ENCODE data around the gene TRMT112. TPM values are rescaled to one million over a fixed set of nuclear protein-coding genes. Genes with fewer than 3 reads are reported as not detected.

TRMT112 gene
- total and polyA plus RNA-seq, 2 of the 4 experiments (the other 2 are of a cell fraction): 173 to 202 TPM

DNA sequence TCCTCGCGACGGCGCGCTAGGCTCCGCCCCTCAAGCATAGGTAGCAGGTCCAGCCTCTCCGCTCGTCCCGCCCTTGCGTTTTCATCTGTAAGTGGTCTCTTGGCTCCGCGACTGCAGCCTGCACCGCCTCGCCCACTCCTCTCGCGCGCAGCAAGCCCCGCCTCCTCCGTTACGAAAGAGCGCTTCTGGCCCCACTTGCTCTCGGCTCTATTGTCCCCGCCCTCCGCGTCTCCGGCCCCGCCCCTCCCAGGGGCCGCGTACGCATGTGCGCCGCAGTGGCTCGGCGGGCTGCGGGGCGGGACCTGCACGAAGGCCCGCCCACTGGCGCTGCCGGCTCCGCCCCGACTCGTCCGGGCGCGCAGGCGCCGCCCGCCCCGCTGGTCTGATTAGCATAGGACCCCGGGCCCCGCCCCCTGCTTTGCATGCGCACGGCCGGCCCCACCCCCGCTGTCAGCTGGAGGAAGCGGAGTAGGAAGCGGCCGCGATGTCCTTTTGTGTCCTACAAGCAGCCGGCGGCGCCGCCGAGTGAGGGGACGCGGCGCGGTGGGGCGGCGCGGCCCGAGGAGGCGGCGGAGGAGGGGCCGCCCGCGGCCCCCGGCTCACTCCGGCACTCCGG is 12.2 kb downstream of the TRMT112 start, which contains the start of gene ESRRA:
ESRRA (plus strand) TSS at position 450 of the 616 bp plus-strand sequence. CDS start 1,656 bp downstream, outside the sequence.
- ATAC-seq (ENCODE audit: low read depth) (peak; percentile 88), DNase-seq (peak; percentile 96)
- peak within 1 kb of the TSS; percentile 15 to 60; a peak in 3 of 4 replicates for H4K8ac ChIP-seq (ENCODE audit: low read depth in 2 of 2, low read length in 2 of 2)
- peaks cover 14 to 24% of the 10 kb centered on the region in 2 experiments; a peak in 3 of 4 replicates for H3K79me1 ChIP-seq (ENCODE audit: low read depth in 1 of 2, low read length in 2 of 2)
- dilution Hi-C loops (cut with HindIII; ENCODE audit: low sequenced_read_pairs, unreplicated experiment) (no loop called here), in situ Hi-C loops (cut with MboI; ENCODE audit: low sequenced_read_pairs) (no loop called here), intact Hi-C loops (cut with micrococcal nuclease) (loop anchor here (1.0 to 10.0 kb wide), 2 partner anchors 35 to 300 kb away; no protein-coding TSS in a partner anchor)
- peak within 1 kb of the TSS; percentile 66 for H2BK5ac ChIP-seq (ENCODE audit: low read depth, low read length, poor library complexity, severe bottlenecking)
- peak within 1 kb of the TSS; percentile 17; the same call in 1 of the 2 replicates for H2BK120ac ChIP-seq (ENCODE audit: low read depth, low read length)
- WGBS, 2 experiments (ENCODE audit: extremely low coverage in 2 of 2, insufficient read length in 1 of 2): 0% methylated on average over 50 of the region's 81 CpGs; no CpG with 5 or more reads in 1 of the 2 experiments
- H3K27ac ChIP-seq (ENCODE audit: insufficient read depth, low read length): peak within 1 kb of the TSS; percentile 86
- H3K9me1 ChIP-seq (ENCODE audit: insufficient read depth, low read length): no peaks in the 10 kb centered on the region
- H3K4me1 ChIP-seq (ENCODE audit: control insufficient read depth, insufficient read depth, low read length): peaks cover 12% of the 10 kb centered on the region
- BruUV-seq (replicated peaks): no TSS peak
- peak within 1 kb of the TSS; percentile 80 for H3K23ac ChIP-seq (ENCODE audit: low read depth, low read length)
- no peak within 1 kb of the TSS for H2BK20ac ChIP-seq (ENCODE audit: low read depth, low read length)
- H3K56ac ChIP-seq (ENCODE audit: extremely low read depth, insufficient read depth, low read length): peak within 1 kb of the TSS; percentile 32
- CTCF ChIA-PET: interaction anchor here (0.6 to 1.8 kb wide), 6 partner anchors 17 to 101 kb away, joined by 3 to 13 read pairs (median 4); partner anchors contain the start of gene BAD
- H4K20me1 ChIP-seq (ENCODE audit: insufficient read depth, low read length): peaks cover 11% of the 10 kb centered on the region
- no peak within 1 kb of the TSS for H2BK15ac ChIP-seq (ENCODE audit: low read depth, low read length)
- peak within 1 kb of the TSS; percentile 56 for H3K4ac ChIP-seq (ENCODE audit: low read depth, low read length)
- H3K4me2 ChIP-seq (ENCODE audit: low read depth, low read length): peak within 1 kb of the TSS; percentile 90
- peak within 1 kb of the TSS; percentile 83 for H2AK5ac ChIP-seq (ENCODE audit: low read depth, low read length)
- peak within 1 kb of the TSS; percentile 94 for H2AFZ ChIP-seq (replicated peaks; ENCODE audit: low read length, poor library complexity)
- peak within 1 kb of the TSS; percentile 58 for H3K4me3 ChIP-seq (ENCODE audit: insufficient read depth, low read depth, low read length)
- no peaks in the 10 kb centered on the region for H3K9me3 ChIP-seq (ENCODE audit: control insufficient read depth, insufficient read depth, low read length)
- peak within 1 kb of the TSS; percentile 1; the same call in 1 of the 2 replicates for H4K5ac ChIP-seq (ENCODE audit: low read depth, low read length)
- no peaks in the 10 kb centered on the region for H3K36me3 ChIP-seq (ENCODE audit: control insufficient read depth, insufficient read depth, low read length)
- peaks cover 7% of the 10 kb centered on the region for H3K27me3 ChIP-seq (ENCODE audit: control insufficient read depth, insufficient read depth, low read length)
- H3K14ac ChIP-seq (replicated peaks; ENCODE audit: low read depth, low read length): peak within 1 kb of the TSS; percentile 88
- no peak within 1 kb of the TSS for H3K18ac ChIP-seq (ENCODE audit: low read depth, low read length)
- TF ChIP-seq, protein P1, sequence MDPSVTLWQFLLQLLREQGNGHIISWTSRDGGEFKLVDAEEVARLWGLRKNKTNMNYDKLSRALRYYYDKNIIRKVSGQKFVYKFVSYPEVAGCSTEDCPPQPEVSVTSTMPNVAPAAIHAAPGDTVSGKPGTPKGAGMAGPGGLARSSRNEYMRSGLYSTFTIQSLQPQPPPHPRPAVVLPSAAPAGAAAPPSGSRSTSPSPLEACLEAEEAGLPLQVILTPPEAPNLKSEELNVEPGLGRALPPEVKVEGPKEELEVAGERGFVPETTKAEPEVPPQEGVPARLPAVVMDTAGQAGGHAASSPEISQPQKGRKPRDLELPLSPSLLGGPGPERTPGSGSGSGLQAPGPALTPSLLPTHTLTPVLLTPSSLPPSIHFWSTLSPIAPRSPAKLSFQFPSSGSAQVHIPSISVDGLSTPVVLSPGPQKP (IDR thresholded peaks at IDR 0.05; ENCODE audit: borderline replicate concordance, low read depth, low read length): no peak
- TF ChIP-seq MXI1 (IDR thresholded peaks at IDR 0.05; ENCODE audit: borderline replicate concordance, low read depth, low read length) (peak; percentile 77), RCOR1 (IDR thresholded peaks at IDR 0.05; ENCODE audit: insufficient replicate concordance, low read length) (no peak), CEBPB (IDR thresholded peaks at IDR 0.05; ENCODE audit: low read depth, low read length) (peak; percentile 86), MAZ (IDR thresholded peaks at IDR 0.05; ENCODE audit: borderline replicate concordance, low read depth, low read length) (peak; percentile 86; the same call in 1 of the 2 replicates), NFE2L2 (IDR thresholded peaks at IDR 0.05; ENCODE audit: low read depth, low read length) (no peak), FOS (IDR thresholded peaks at IDR 0.05; ENCODE audit: low read depth, low read length) (no peak), POLR2A (IDR thresholded peaks at IDR 0.05; ENCODE audit: low read depth, low read length) (peak; percentile 43; the same call in 1 of the 2 replicates)
- TF ChIP-seq, protein P2, sequence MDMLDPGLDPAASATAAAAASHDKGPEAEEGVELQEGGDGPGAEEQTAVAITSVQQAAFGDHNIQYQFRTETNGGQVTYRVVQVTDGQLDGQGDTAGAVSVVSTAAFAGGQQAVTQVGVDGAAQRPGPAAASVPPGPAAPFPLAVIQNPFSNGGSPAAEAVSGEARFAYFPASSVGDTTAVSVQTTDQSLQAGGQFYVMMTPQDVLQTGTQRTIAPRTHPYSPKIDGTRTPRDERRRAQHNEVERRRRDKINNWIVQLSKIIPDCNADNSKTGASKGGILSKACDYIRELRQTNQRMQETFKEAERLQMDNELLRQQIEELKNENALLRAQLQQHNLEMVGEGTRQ (IDR thresholded peaks at IDR 0.05; ENCODE audit: low read depth, low read length): no peak
- TF ChIP-seq, protein P3, sequence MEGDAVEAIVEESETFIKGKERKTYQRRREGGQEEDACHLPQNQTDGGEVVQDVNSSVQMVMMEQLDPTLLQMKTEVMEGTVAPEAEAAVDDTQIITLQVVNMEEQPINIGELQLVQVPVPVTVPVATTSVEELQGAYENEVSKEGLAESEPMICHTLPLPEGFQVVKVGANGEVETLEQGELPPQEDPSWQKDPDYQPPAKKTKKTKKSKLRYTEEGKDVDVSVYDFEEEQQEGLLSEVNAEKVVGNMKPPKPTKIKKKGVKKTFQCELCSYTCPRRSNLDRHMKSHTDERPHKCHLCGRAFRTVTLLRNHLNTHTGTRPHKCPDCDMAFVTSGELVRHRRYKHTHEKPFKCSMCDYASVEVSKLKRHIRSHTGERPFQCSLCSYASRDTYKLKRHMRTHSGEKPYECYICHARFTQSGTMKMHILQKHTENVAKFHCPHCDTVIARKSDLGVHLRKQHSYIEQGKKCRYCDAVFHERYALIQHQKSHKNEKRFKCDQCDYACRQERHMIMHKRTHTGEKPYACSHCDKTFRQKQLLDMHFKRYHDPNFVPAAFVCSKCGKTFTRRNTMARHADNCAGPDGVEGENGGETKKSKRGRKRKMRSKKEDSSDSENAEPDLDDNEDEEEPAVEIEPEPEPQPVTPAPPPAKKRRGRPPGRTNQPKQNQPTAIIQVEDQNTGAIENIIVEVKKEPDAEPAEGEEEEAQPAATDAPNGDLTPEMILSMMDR (conservative IDR thresholded peaks at IDR 0.05; ENCODE audit: low read depth, low read length): no peak
- POLR2A ChIA-PET (ENCODE audit: unreplicated experiment): interaction anchor here (1.6 kb wide), 1 partner anchor 12 kb away, joined by 4 read pairs; the partner anchor contains the start of genes PRDX5 and TRMT112
- peak within 1 kb of the TSS; percentile 92 for H2AK9ac ChIP-seq (replicated peaks; ENCODE audit: low read depth, low read length, poor library complexity)
- H3K9ac ChIP-seq (ENCODE audit: low read depth, low read length): peak within 1 kb of the TSS; percentile 80
- H4K91ac ChIP-seq (ENCODE audit: insufficient read depth, low read depth, low read length): peak within 1 kb of the TSS; percentile 53; the same call in 1 of the 2 replicates

Measured in IMR-90 (cell line).